Measurements from ENCODE around the gene TET1. TPM values are rescaled to one million over a fixed set of nuclear protein-coding genes. Genes with fewer than 3 reads are reported as not detected.
A peak's percentile ranks its signal among the peaks of the same experiment; 100 is the strongest.

TET1 gene
- total and polyA plus RNA-seq, 9 of the 15 experiments (the other 6 are each of a cell fraction or from before 2014, with no cell fraction given): 2.6 to 21.3 (median 11.6) TPM

- TF ChIP-seq ELK1 (CRISPR knock-in tag; IDR thresholded peaks at IDR 0.05) (no peak), SRF (CRISPR knock-in tag; IDR thresholded peaks at IDR 0.05) (0 out of 4 replicates have a peak, but pooled peaks of 1 of the 2 experiments have one; percentile 42), ATF3 (IDR thresholded peaks at IDR 0.05) (0 out of 2 replicates have a peak, but pooled peaks have one; percentile 3), ATF3 (CRISPR knock-in tag; conservative IDR thresholded peaks at IDR 0.05) (no peak; the same call in 1 of the 2 replicates), ZNF12 (CRISPR knock-in tag; IDR thresholded peaks at IDR 0.05) (peak; percentile 62; the same call in 1 of the 2 replicates), ZFPM2 (CRISPR knock-in tag; IDR thresholded peaks at IDR 0.05) (no peak), MAFK (IDR thresholded peaks at IDR 0.05; ENCODE audit: low read length) (peak; percentile 29; the same call in 1 of the 2 replicates), POLR2H (tag; IDR thresholded peaks at IDR 0.05; ENCODE audit: low read depth) (no peak), MYC (IDR thresholded peaks at IDR 0.05; ENCODE audit: low read depth, low read length) (peak; percentile 49), MYC (CRISPR knock-in tag; IDR thresholded peaks at IDR 0.05; ENCODE audit: borderline replicate concordance, low read depth) (no peak), POLR3A (IDR thresholded peaks at IDR 0.05; ENCODE audit: borderline replicate concordance, extremely low read depth, insufficient read depth, insufficient read length) (no peak), FOXM1 (IDR thresholded peaks at IDR 0.05; ENCODE audit: low read depth) (peak; percentile 68; the same call in 1 of the 2 replicates), FOXM1 (CRISPR knock-in tag; IDR thresholded peaks at IDR 0.05; ENCODE audit: low read depth) (no peak; the same call in 1 of the 2 replicates), RBM22 (IDR thresholded peaks at IDR 0.05; ENCODE audit: low read depth, low read length, poor library complexity, severe bottlenecking) (peak; percentile 27), ZNF668 (CRISPR knock-in tag; IDR thresholded peaks at IDR 0.05) (no peak), JUN (IDR thresholded peaks at IDR 0.05; ENCODE audit: borderline replicate concordance, low read depth, low read length) (peak; percentile 61), JUN (CRISPR knock-in tag; IDR thresholded peaks at IDR 0.05; ENCODE audit: borderline replicate concordance) (no peak), ZNF830 (CRISPR knock-in tag; IDR thresholded peaks at IDR 0.05) (no peak), RFX5 (IDR thresholded peaks at IDR 0.05; ENCODE audit: low read depth, low read length) (0 out of 2 replicates have a peak, but pooled peaks have one; percentile 36), HMGN3 (IDR thresholded peaks at IDR 0.05; ENCODE audit: borderline replicate concordance, extremely low read depth, insufficient read length, low read depth, low read length) (peak; percentile 56), E2F1 (CRISPR knock-in tag; IDR thresholded peaks at IDR 0.05) (peak; percentile 27; the same call in 1 of the 2 replicates), ZBTB17 (CRISPR knock-in tag; IDR thresholded peaks at IDR 0.05) (0 out of 2 replicates have a peak, but pooled peaks have one; percentile 21), PCBP1 (IDR thresholded peaks at IDR 0.05; ENCODE audit: low read depth, low read length, poor library complexity, severe bottlenecking) (peak; percentile 31), CHD4 (IDR thresholded peaks at IDR 0.05; ENCODE audit: insufficient read depth, insufficient replicate concordance, low read depth, low read length, poor library complexity, severe bottlenecking) (peak; percentile 55), HLTF (IDR thresholded peaks at IDR 0.05) (0 out of 2 replicates have a peak, but pooled peaks have one; percentile 8)
Observed at GRCh38 chr10:68560186-68560942, at the start of gene TET1 (continued).

Measured in K562 (cell line).